ENCODE results near the gene PPARG. TPM values are rescaled to one million over a fixed set of nuclear protein-coding genes. Genes with fewer than 3 reads are reported as not detected.

The PPARG gene
- total and polyA plus RNA-seq, 8 donors, result 7.9 to 85.2 (median 29.3) TPM

- H3K9me3 ChIP-seq, result no peaks in the 10 kb centered on the region
- H3K36me3 ChIP-seq, result no peaks in the 10 kb centered on the region
- peaks cover 0 to 33% (median 11%) of the 10 kb centered on the region in 4 donors for H3K4me1 ChIP-seq
- H3K27me3 ChIP-seq, result no peaks in the 10 kb centered on the region
- intact Hi-C loops (cut with DNase I; ENCODE audit: low total_unique reads), result no loop called here
- H3K4me3 ChIP-seq, result no peak overlapping the region
- H3K27ac ChIP-seq, result peak overlapping the region in 2 of 5 donors; percentile 31 to 39
- DNase-seq, result no peak
- TF ChIP-seq EP300 (IDR thresholded peaks at IDR 0.05) (no peak), POLR2AphosphoS5 (IDR thresholded peaks at IDR 0.05) (no peak), CTCF (IDR thresholded peaks at IDR 0.05) (no peak), POLR2A (IDR thresholded peaks at IDR 0.05) (no peak)
- WGBS, 5 donors, result 71 to 88% (median 81%) methylated on average over 5 of the region's 5 CpGs
These were observed 22.8 kb upstream of the PPARG start for GRCh38 chr3:12266038-12266437.

GRCh38 chr3:12267376-12268030, 21.4 kb upstream of the PPARG start:
- DNase-seq, result no peak
- no peak for TF ChIP-seq POLR2AphosphoS5 (IDR thresholded peaks at IDR 0.05)
- TF ChIP-seq CTCF (IDR thresholded peaks at IDR 0.05), result no peak
- TF ChIP-seq EP300 (IDR thresholded peaks at IDR 0.05), result no peak
- no peak for TF ChIP-seq POLR2A (IDR thresholded peaks at IDR 0.05)
- 45 to 55% (median 49%) methylated on average over 3 of the region's 3 CpGs for WGBS, 5 donors
- H3K9me3 ChIP-seq, result no peaks in the 10 kb centered on the region
- H3K4me3 ChIP-seq, result no peak overlapping the region
- intact Hi-C loops (cut with DNase I; ENCODE audit: low total_unique reads), result no loop called here
- H3K4me1 ChIP-seq, result peaks cover 0 to 33% (median 11%) of the 10 kb centered on the region in 4 donors
- H3K27me3 ChIP-seq, result no peaks in the 10 kb centered on the region
- H3K27ac ChIP-seq, result no peak overlapping the region
- H3K36me3 ChIP-seq, result no peaks in the 10 kb centered on the region

GRCh38 chr3:12268049-12268735, 20.7 kb upstream of the PPARG start:
- 62 to 79% (median 72%) methylated on average over 3 of the region's 3 CpGs for WGBS, 5 donors
- peaks cover 0 to 33% (median 11%) of the 10 kb centered on the region in 4 donors for H3K4me1 ChIP-seq
- H3K36me3 ChIP-seq, result no peaks in the 10 kb centered on the region
- no peak for DNase-seq
- TF ChIP-seq EP300 (IDR thresholded peaks at IDR 0.05) (no peak), POLR2A (IDR thresholded peaks at IDR 0.05) (no peak), CTCF (IDR thresholded peaks at IDR 0.05) (no peak), POLR2AphosphoS5 (IDR thresholded peaks at IDR 0.05) (no peak)
- no peaks in the 10 kb centered on the region for H3K9me3 ChIP-seq
- H3K27me3 ChIP-seq, result no peaks in the 10 kb centered on the region
- H3K27ac ChIP-seq, result no peak overlapping the region
- no peak overlapping the region for H3K4me3 ChIP-seq
- intact Hi-C loops (cut with DNase I; ENCODE audit: low total_unique reads), result no loop called here

GRCh38 chr3:12270976-12271375, 17.9 kb upstream of the PPARG start:
- Histone ChIP-seq H3K4me3 (no peak overlapping the region), H3K9me3 (no peaks in the 10 kb centered on the region), H3K36me3 (no peaks in the 10 kb centered on the region), H3K27me3 (no peaks in the 10 kb centered on the region), H3K27ac (no peak overlapping the region), H3K4me1 (peaks cover 0 to 22% (median 9%) of the 10 kb centered on the region in 4 donors)
- DNase-seq, result no peak
- intact Hi-C loops (cut with DNase I; ENCODE audit: low total_unique reads), result no loop called here
- WGBS, 5 donors, result 75 to 88% (median 84%) methylated on average over 5 of the region's 5 CpGs
- TF ChIP-seq POLR2AphosphoS5 (IDR thresholded peaks at IDR 0.05), result no peak
- no peak for TF ChIP-seq CTCF (IDR thresholded peaks at IDR 0.05)
- TF ChIP-seq EP300 (IDR thresholded peaks at IDR 0.05), result no peak
- no peak for TF ChIP-seq POLR2A (IDR thresholded peaks at IDR 0.05)

Data from stomach (tissue), 9 donors.